Gastroesophageal sphincter (tissue), 2 donors: ENCODE results near the gene GGCT.

Experiments used
- POLR2A ChIP-seq, 2 donors: fragments of 450-650 bp; IDR thresholded peaks; one replicate each; pipeline ENCODE4 v1.6.1; 2017; ENCODE audit warnings: antibody characterized with exemption in 2 of 2, mild to moderate bottlenecking in 2 of 2, moderate library complexity in 1 of 2
- POLR2AphosphoS5 ChIP-seq: sonication (generic); formaldehyde crosslinking; IDR thresholded peaks from one replicate; pipeline ENCODE4 v1.6.1; 2017; ENCODE audit warnings: antibody characterized with exemption

- TF ChIP-seq POLR2AphosphoS5 (no peak), POLR2A (IDR thresholded peaks at IDR 0.05) (no peak)
Observed at GRCh38 chr7:30546596-30546995, 42.0 kb upstream of the GGCT start.
